Testis (tissue), 3 donors: ENCODE data around the gene SNTG2. TPM values are rescaled to one million over a fixed set of nuclear protein-coding genes. Genes with fewer than 3 reads are reported as not detected.

ENCODE experiments used
- DNase-seq: peaks from one replicate; pipeline ENCODE4 v3.0.0-alpha.2; 2019
- H3K27ac ChIP-seq, 2 donors: fragments of 200-600 bp; sonication (generic); one replicate each; pipeline ENCODE4 v1.5.1; 2019
- H3K27me3 ChIP-seq: fragments of 200-600 bp; sonication (generic); one replicate; pipeline ENCODE4 v1.5.1; 2019
- H3K36me3 ChIP-seq: fragments of 200-600 bp; sonication (generic); one replicate; pipeline ENCODE4 v1.5.1; 2017; ENCODE audit warnings: low read depth; ENCODE audit errors: missing control alignments
- H3K4me1 ChIP-seq: fragments of 200-600 bp; sonication (generic); one replicate; pipeline ENCODE4 v1.5.1; 2019
- H3K4me3 ChIP-seq, 2 donors: fragments of 200-600 bp; sonication (generic); one replicate each; pipeline ENCODE4 v1.5.1; 2017 to 2019
- H3K9me3 ChIP-seq: fragments of 200-600 bp; sonication (generic); one replicate; pipeline ENCODE4 v1.5.1; 2017
- CTCF ChIP-seq, 3 experiments: fragments of 450-650 bp in 2 of 3; fragments of 200-600 bp in 1 of 3; sonication (generic) in 1 of 3; IDR thresholded peaks; one replicate each; pipeline ENCODE4 v1.5.1; 2016 to 2019; ENCODE audit warnings: antibody characterized with exemption in 3 of 3, mild to moderate bottlenecking in 2 of 3, moderate library complexity in 1 of 3
- POLR2A ChIP-seq: fragments of 450-650 bp; IDR thresholded peaks from one replicate; pipeline ENCODE4 v1.6.1; 2017; ENCODE audit warnings: antibody characterized with exemption, mild to moderate bottlenecking, moderate library complexity
- WGBS, 2 donors: methylation state at CpG; one replicate each; pipeline ENCODE4 v1.1.5; 2018; 5-methylcytosine and 5-hydroxymethylcytosine counted together
- intact Hi-C: fragments of 100-400 bp; cut with DNase I; formaldehyde crosslinking; loops from one replicate; pipeline ENCODE4 v1.15.1; 2023; ENCODE audit warnings: low total_unique reads
- polyA plus RNA-seq: library from polyadenylated mRNA; stranded (reverse); fragments of 350-450 nt; fragmentation: Illumina TruSeq; extraction: RNeasy Lipid Tissue Mini Kit (QIAGEN cat#74804); gene quantifications from one replicate; pipeline ENCODE4 v1.2.3, GENCODE V29; 2014; ENCODE audit warnings: low read depth, low replicate concordance; ENCODE audit not compliant: insufficient read depth
- total RNA-seq, 2 donors: library from RNA; depleted of rRNA; stranded (reverse); fragments of >200 nt; gene quantifications; one replicate each; pipeline ENCODE4 v1.2.3, GENCODE V29; 2016

The SNTG2 gene
- total and polyA plus RNA-seq, 3 donors from 2014 or later, result 8.7 to 10.2 (median 9.1) TPM

- no peak overlapping the region for H3K4me3 ChIP-seq
- H3K36me3 ChIP-seq, result no peaks in the 10 kb centered on the region
- no peak overlapping the region for H3K27ac ChIP-seq
- no peak for DNase-seq
- no peaks in the 10 kb centered on the region for H3K27me3 ChIP-seq
- H3K9me3 ChIP-seq, result no peaks in the 10 kb centered on the region
- intact Hi-C loops, result no loop called here
- WGBS, 2 donors, result 94 to 100% methylated on average over 4 of the region's 4 CpGs
- no peak for TF ChIP-seq POLR2A
- no peak for TF ChIP-seq CTCF (IDR thresholded peaks at IDR 0.05)
- H3K4me1 ChIP-seq, result no peaks in the 10 kb centered on the region
Measured at GRCh38 chr2:1265454-1265853, 314.8 kb downstream of the SNTG2 start.

GRCh38 chr2:1266351-1266750, 315.7 kb downstream of the SNTG2 start:
- Histone ChIP-seq H3K27ac (no peak overlapping the region), H3K4me3 (no peak overlapping the region), H3K27me3 (no peaks in the 10 kb centered on the region), H3K36me3 (no peaks in the 10 kb centered on the region), H3K4me1 (no peaks in the 10 kb centered on the region), H3K9me3 (no peaks in the 10 kb centered on the region)
- no peak for DNase-seq
- WGBS, 2 donors, result 91 to 93% methylated on average over 12 of the region's 12 CpGs
- intact Hi-C loops, result no loop called here
- TF ChIP-seq POLR2A (no peak), CTCF (IDR thresholded peaks at IDR 0.05) (no peak)

- TF ChIP-seq POLR2A, result no peak
- no peak for TF ChIP-seq CTCF (IDR thresholded peaks at IDR 0.05)
- no peaks in the 10 kb centered on the region for H3K36me3 ChIP-seq
- H3K9me3 ChIP-seq, result no peaks in the 10 kb centered on the region
- intact Hi-C loops, result no loop called here
- no peak overlapping the region for H3K27ac ChIP-seq
- H3K27me3 ChIP-seq, result no peaks in the 10 kb centered on the region
- 76 to 78% methylated on average over 7 of the region's 7 CpGs for WGBS, 2 donors
- H3K4me3 ChIP-seq, result no peak overlapping the region
- no peak for DNase-seq
- H3K4me1 ChIP-seq, result no peaks in the 10 kb centered on the region
Measured at GRCh38 chr2:1268034-1268433, 317.4 kb downstream of the SNTG2 start.

GRCh38 chr2:1269812-1270211, 319.2 kb downstream of the SNTG2 start:
- WGBS, 2 donors, result 69 to 91% methylated on average over 8 of the region's 8 CpGs
- no peak for TF ChIP-seq CTCF (IDR thresholded peaks at IDR 0.05)

GRCh38 chr2:1272835-1273234, 322.2 kb downstream of the SNTG2 start:
- H3K4me3 ChIP-seq, result no peak overlapping the region
- TF ChIP-seq CTCF (IDR thresholded peaks at IDR 0.05) (no peak), POLR2A (no peak)
- WGBS, 2 donors, result 67 to 80% methylated on average over 18 of the region's 18 CpGs
- H3K36me3 ChIP-seq, result no peaks in the 10 kb centered on the region
- no peak overlapping the region for H3K27ac ChIP-seq
- intact Hi-C loops, result no loop called here
- no peaks in the 10 kb centered on the region for H3K4me1 ChIP-seq
- no peaks in the 10 kb centered on the region for H3K27me3 ChIP-seq
- no peak for DNase-seq
- H3K9me3 ChIP-seq, result no peaks in the 10 kb centered on the region

More at GRCh38 chr2:1269812-1270211, 319.2 kb downstream of the SNTG2 start:
- no peaks in the 10 kb centered on the region for H3K27me3 ChIP-seq
- H3K4me1 ChIP-seq, result no peaks in the 10 kb centered on the region
- H3K36me3 ChIP-seq, result no peaks in the 10 kb centered on the region
- no peaks in the 10 kb centered on the region for H3K9me3 ChIP-seq
- H3K27ac ChIP-seq, result no peak overlapping the region
- intact Hi-C loops, result no loop called here
- no peak for DNase-seq
- H3K4me3 ChIP-seq, result no peak overlapping the region
